HG03175 (cell line): Measurements from ENCODE around the gene SGK2.
"Not testable (repeated sequence)": the region's sequence is repeated elsewhere in the genome, so short reads cannot be mapped to it uniquely, and the experiment has no call there.

Experiments
- ATAC-seq: cut with Tn5 transposase; IDR thresholded peaks from one replicate; pipeline ENCODE4 v1.9.1; 2021; ENCODE audit warnings: mild to moderate bottlenecking, moderate library complexity; ENCODE audit not compliant: unreplicated experiment

The SGK2 gene

GRCh38 chr20:43590392-43591303, 31.8 kb downstream of the SGK2 start, which contains the start of gene IFT52:
IFT52 (plus strand) TSS chr20:43590937; CDS start chr20:43594699, 3,762 bp downstream.
- ATAC-seq = peak; percentile 99

GRCh38 chr20:43601960-43602359, 43.1 kb downstream of the SGK2 start:
- not testable (repeated sequence) for ATAC-seq

- ATAC-seq = no peak
Measured at GRCh38 chr20:43603124-43603523, 44.3 kb downstream of the SGK2 start.

GRCh38 chr20:43605715-43606114, 46.9 kb downstream of the SGK2 start:
- ATAC-seq = no peak

GRCh38 chr20:43607278-43607677, 48.5 kb downstream of the SGK2 start:
- not testable (repeated sequence) for ATAC-seq

GRCh38 chr20:43631598-43631997, 72.8 kb downstream of the SGK2 start:
- ATAC-seq = no peak
